ENCODE results near the gene PDS5B.
A peak's percentile ranks its signal among the peaks of the same experiment; 100 is the strongest.
"Not testable (repeated sequence)": the region's sequence is repeated elsewhere in the genome, so short reads cannot be mapped to it uniquely, and the experiment has no call there.

The PDS5B gene, protein sequence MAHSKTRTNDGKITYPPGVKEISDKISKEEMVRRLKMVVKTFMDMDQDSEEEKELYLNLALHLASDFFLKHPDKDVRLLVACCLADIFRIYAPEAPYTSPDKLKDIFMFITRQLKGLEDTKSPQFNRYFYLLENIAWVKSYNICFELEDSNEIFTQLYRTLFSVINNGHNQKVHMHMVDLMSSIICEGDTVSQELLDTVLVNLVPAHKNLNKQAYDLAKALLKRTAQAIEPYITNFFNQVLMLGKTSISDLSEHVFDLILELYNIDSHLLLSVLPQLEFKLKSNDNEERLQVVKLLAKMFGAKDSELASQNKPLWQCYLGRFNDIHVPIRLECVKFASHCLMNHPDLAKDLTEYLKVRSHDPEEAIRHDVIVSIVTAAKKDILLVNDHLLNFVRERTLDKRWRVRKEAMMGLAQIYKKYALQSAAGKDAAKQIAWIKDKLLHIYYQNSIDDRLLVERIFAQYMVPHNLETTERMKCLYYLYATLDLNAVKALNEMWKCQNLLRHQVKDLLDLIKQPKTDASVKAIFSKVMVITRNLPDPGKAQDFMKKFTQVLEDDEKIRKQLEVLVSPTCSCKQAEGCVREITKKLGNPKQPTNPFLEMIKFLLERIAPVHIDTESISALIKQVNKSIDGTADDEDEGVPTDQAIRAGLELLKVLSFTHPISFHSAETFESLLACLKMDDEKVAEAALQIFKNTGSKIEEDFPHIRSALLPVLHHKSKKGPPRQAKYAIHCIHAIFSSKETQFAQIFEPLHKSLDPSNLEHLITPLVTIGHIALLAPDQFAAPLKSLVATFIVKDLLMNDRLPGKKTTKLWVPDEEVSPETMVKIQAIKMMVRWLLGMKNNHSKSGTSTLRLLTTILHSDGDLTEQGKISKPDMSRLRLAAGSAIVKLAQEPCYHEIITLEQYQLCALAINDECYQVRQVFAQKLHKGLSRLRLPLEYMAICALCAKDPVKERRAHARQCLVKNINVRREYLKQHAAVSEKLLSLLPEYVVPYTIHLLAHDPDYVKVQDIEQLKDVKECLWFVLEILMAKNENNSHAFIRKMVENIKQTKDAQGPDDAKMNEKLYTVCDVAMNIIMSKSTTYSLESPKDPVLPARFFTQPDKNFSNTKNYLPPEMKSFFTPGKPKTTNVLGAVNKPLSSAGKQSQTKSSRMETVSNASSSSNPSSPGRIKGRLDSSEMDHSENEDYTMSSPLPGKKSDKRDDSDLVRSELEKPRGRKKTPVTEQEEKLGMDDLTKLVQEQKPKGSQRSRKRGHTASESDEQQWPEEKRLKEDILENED (N-terminal part only)

GRCh38 chr13:32586080-32586900 lies at the start of gene PDS5B:
PDS5B (plus strand) TSS chr13:32586452; CDS start chr13:32648773, 62,321 bp downstream.
- peak; percentile 95 for DNase-seq (ENCODE audit: low spot score)

DNA sequence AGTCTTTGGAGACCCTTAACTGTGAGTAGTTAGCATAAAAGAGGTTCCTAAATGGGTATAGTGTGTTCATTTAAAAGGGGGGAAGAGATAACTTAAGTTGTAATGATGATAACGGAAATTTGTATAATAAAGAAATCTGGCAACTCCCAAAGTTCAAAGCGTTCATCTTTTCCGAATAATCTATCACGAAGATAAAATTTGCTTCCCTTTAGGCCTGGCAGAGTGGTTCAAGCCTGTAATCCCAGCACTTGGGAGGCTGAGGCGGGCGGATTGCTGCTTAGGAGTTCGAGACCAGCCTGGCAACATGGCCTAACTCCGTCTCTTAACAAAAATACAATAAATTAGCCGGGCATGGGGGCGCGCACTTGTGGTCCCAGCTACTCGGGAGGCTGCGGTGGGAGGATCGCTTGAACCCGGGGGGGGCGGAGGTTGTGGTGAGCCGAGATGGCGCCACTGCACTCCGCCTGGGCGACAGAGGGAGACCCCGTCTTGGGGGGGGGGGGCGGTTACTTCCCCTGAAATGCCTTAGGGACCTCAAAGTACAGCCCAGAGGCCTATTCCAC lies 48.6 kb upstream of the PDS5B start:
- no peak for DNase-seq (ENCODE audit: low spot score)

DNA sequence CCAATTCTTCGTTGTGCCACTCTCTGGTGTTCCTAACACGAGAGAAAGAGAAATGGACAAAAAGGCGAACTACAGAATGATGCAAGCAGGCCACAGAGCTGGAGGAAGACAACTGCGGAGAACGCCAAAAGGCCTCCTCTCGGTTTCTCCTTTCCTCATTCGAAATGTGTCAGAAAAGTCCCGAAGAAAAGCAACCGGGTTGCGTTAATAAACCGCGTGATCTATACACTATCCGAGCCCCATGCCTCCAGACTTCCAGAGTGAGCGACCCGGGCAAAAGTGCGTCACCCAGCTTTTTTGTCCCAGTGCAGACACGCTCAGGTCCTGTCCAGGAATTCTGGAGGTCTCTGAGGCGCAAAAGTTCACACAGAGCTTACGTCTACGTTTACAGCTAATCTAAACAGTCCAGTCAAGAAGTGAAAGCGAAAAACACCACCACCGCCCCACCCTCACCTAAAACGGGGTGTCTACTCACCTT lies 48.1 kb upstream of the PDS5B start:
- DNase-seq (ENCODE audit: low spot score), result no peak

- DNase-seq (ENCODE audit: low spot score), result peak; percentile 98
Measured at GRCh38 chr13:32538621-32539246, 47.5 kb upstream of the PDS5B start, which contains the start of gene N4BP2L2. N4BP2L2 (minus strand) TSS chr13:32538795; CDS start chr13:32537027, 1,768 bp downstream.

GRCh38 chr13:32542221-32542620 lies 44.0 kb upstream of the PDS5B start:
- no peak for DNase-seq (ENCODE audit: low spot score)

DNA sequence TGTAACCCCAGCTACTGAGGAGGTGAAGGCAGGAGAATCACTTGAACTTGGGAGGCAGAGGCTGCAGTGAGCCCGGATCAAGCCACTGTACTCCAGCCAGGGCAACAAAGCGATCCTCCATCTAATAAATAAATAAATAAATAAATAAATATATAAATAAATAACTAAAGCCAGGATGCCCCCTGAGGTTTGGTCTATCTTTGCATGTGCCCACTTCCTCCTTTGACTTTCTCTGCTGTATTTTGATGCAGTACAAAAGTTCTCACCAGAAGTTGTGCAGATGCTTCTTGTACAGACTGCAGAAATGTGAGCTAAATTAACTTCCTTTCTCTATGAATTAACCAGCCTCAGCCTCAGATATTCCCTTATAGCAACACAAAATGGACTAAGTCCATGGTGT lies 41.2 kb upstream of the PDS5B start:
- no peak for DNase-seq (ENCODE audit: low spot score)

- DNase-seq (ENCODE audit: low spot score), result no peak
Measured at GRCh38 chr13:32548837-32549236, 37.4 kb upstream of the PDS5B start.

GRCh38 chr13:32549788-32550187 lies 36.5 kb upstream of the PDS5B start:
- no peak for DNase-seq (ENCODE audit: low spot score)

DNA sequence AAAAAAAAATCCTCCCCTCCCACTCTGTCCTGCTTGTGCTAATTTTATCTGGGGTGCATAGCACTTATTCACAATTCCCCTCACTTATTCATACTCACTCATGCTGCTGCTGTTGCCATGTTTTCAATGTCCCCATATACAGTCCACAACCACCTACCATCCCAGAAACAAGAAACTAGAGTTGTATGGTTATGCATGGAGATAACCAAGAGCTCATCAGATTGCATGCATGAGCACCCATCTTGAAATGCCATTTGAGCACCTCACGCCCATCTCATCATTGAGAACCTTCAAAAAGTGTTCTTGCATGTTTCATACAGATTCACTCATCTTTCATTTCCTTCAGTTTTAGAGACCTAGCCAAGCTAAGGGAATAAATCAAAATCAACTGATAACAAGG lies 32.5 kb upstream of the PDS5B start:
- DNase-seq (ENCODE audit: low spot score), result no peak

GRCh38 chr13:32555613-32556012 lies 30.6 kb upstream of the PDS5B start:
- DNase-seq (ENCODE audit: low spot score), result no peak

- DNase-seq (ENCODE audit: low spot score), result not testable (repeated sequence)
Measured at GRCh38 chr13:32560842-32561241, 25.4 kb upstream of the PDS5B start.

DNA sequence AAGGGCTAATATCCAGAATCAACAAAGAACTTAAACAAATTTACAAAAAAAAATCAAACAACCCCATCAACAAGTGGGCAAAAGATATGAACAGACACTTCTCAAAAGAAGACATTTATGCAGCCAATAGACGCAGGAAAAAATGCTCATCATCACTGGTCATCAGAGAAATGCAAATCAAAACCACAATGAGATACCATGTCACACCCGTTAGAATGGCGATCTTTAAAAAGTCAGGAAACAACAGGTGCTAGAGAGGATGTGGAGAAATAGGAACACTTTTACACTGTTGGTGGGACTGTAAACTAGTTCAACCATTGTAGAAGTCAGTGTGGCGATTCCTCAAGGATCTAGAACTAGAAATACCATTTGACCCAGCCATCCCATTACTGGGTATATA lies 10.6 kb upstream of the PDS5B start:
- not testable (repeated sequence) for DNase-seq (ENCODE audit: low spot score)

GRCh38 chr13:32577032-32577431 lies 9.2 kb upstream of the PDS5B start:
- DNase-seq (ENCODE audit: low spot score), result no peak

DNA sequence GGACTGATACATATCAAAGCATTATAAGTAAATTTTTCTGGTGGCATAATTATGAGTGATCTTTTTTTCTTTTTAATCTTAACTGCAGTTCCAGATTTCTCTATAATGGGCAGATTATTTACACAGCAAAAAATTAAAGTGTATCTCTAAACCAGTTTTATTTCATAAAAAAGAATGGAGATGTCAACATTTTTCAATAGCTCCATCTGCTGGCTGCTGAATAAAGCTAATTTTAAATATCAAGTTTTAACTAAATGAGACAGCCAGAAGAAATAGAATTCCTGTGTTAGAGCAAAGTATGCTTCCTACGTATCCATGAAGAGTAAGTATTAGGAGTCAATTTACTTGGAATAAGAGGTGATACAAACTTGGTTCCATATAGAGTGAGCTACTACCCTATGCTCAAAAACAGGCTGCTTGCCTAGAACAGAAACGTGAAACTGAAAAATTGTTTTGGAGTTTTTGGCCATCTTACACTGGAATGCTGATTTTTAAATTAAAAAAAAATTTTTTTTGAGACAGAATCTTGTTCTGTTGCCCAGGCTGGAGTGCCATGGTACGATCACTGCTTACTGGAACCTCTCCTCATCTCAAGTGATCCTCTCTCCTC lies 5.0 kb upstream of the PDS5B start:
- DNase-seq (ENCODE audit: low spot score), result peak; percentile 30

- DNase-seq (ENCODE audit: low spot score), result no peak
Measured at GRCh38 chr13:32582281-32582680, 4.0 kb upstream of the PDS5B start.

DNA sequence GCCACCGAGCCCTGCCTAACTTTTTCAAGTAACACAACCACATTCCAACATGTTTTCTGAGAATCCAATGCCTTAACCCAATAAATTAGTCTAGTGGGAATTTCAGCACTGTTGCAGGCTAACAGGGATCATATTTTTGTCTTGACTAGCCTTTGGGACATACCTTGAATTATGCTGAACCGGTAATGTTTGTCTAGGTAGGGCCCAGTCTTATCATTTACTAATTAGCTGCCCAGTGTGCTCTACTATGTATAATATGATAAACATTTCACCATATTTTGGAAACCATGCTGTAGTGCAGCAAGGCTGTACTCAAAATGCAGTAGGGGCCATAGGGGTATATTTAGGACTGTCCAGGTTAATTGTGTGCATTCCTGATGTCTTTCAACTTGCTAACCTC lies 3.3 kb upstream of the PDS5B start:
- DNase-seq (ENCODE audit: low spot score), result no peak

- DNase-seq (ENCODE audit: low spot score), result no peak
Measured at GRCh38 chr13:32585550-32586079, 637 bp upstream of the PDS5B start.

GRCh38 chr13:32587011-32587810 lies 959 bp downstream of the PDS5B start:
- peak; percentile 81 for DNase-seq (ENCODE audit: low spot score)

DNA sequence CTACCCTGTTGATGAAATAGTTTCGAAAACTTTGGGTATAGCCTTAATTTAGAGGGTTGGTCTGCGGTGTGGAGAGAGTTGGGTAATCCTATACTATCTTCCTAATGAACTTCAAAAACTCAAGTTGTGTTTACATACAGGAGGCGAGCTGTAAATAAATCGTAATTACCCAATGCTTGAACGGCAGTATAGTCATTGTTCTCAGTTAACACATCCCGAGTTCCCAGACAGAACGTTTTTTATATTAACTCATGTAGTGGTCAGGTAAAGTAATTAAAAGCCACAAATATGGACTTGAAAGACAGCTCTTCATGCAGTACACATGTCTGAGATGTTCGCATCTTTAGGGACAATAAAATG lies 1.5 kb downstream of the PDS5B start:
- peak; percentile 25 for DNase-seq (ENCODE audit: low spot score)

Measured in globus pallidus (tissue), 1 donor.